CD4-positive, alpha-beta T cell treated with Interleukin-1 beta for 1 hour (primary cell): ENCODE measurements around the gene MARK3.
A peak's percentile ranks its signal among the peaks of the same experiment; 100 is the strongest.

Source experiments
- DNase-seq, 2 donors: peaks; one replicate each; pipeline ENCODE4 v3.0.0-alpha.2; 2020 to 2022

MARK3 gene

GRCh38 chr14:103367995-103368394 lies 17.2 kb upstream of the MARK3 start:
- no peak for DNase-seq

GRCh38 chr14:103370087-103370486 lies 15.1 kb upstream of the MARK3 start:
- no peak for DNase-seq

- DNase-seq = no peak
Observed at GRCh38 chr14:103372017-103372416, 13.2 kb upstream of the MARK3 start.

GRCh38 chr14:103372552-103373304 lies 12.5 kb upstream of the MARK3 start:
- DNase-seq = peak in 1 of 2 donors; percentile 12

GRCh38 chr14:103374121-103374520 lies 11.1 kb upstream of the MARK3 start:
- no peak for DNase-seq

- no peak for DNase-seq
Observed at GRCh38 chr14:103377522-103378037, 7.6 kb upstream of the MARK3 start.

- DNase-seq = no peak
Observed at GRCh38 chr14:103378038-103378854, 7.0 kb upstream of the MARK3 start.

- DNase-seq = no peak
Observed at GRCh38 chr14:103380719-103381377, 4.4 kb upstream of the MARK3 start.

- DNase-seq = peak in 1 of 2 donors; percentile 24
Observed at GRCh38 chr14:103382376-103382775, 2.8 kb upstream of the MARK3 start.

- no peak for DNase-seq
Observed at GRCh38 chr14:103384450-103385151, 614 bp upstream of the MARK3 start.

- DNase-seq = peak in 1 of 2 donors; percentile 33
Observed at GRCh38 chr14:103385929-103386712, 906 bp downstream of the MARK3 start.

- DNase-seq = no peak
Observed at GRCh38 chr14:103386713-103387329, 1.6 kb downstream of the MARK3 start.

GRCh38 chr14:103388664-103389063 lies 3.4 kb downstream of the MARK3 start:
- no peak for DNase-seq

- DNase-seq = no peak
Observed at GRCh38 chr14:103390605-103391004, 5.4 kb downstream of the MARK3 start.

- peak; percentile 24 to 61 for DNase-seq
Observed at GRCh38 chr14:103391048-103391447, 5.8 kb downstream of the MARK3 start.

GRCh38 chr14:103392106-103392505 lies 6.9 kb downstream of the MARK3 start:
- DNase-seq = no peak

GRCh38 chr14:103392572-103392971 lies 7.4 kb downstream of the MARK3 start:
- no peak for DNase-seq

- DNase-seq = no peak
Observed at GRCh38 chr14:103393070-103393469, 7.9 kb downstream of the MARK3 start.

GRCh38 chr14:103393676-103394626 lies 8.7 kb downstream of the MARK3 start:
- DNase-seq = peak in 1 of 2 donors; percentile 35

GRCh38 chr14:103395244-103395643 lies 10.0 kb downstream of the MARK3 start:
- no peak for DNase-seq
